HG03342 (cell line): Measurements from ENCODE around the gene TSPYL4.

ENCODE experiments used
- ATAC-seq: cut with Tn5 transposase; IDR thresholded peaks from one replicate; pipeline ENCODE4 v1.9.1; 2021; ENCODE audit warnings: mild to moderate bottlenecking, moderate library complexity; ENCODE audit not compliant: unreplicated experiment

TSPYL4 gene

DNA sequence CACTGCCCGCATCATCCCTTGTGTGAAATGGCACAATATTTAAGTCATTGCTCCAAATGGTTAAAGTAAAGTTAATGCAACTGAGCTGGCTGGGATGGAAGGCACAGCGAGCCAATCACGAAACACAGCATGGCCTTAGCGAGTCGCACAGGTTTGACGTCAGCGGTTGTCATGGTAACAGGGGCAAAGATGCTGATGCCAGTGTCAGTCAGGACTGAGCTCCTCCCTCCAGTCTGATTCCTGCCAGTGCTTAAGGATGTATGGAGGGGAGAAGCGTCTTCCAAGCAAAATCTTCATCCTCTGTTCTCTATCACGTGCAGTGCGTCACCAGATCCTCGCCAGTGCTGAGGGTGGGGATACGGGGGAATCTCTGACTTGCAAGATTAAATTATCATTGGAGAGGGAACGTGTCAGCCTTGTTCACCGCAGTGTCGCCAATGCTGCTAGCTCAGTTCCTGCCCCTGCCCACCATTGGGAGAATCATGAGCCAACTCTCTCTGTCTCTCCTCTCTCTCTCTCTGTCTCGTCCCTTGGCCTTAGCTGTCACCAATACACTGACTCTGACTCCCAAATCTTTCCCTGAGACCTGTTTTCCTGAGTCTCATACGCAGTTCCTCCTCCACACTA, 24.5 kb downstream of the TSPYL4 start:
- ATAC-seq: no peak

DNA sequence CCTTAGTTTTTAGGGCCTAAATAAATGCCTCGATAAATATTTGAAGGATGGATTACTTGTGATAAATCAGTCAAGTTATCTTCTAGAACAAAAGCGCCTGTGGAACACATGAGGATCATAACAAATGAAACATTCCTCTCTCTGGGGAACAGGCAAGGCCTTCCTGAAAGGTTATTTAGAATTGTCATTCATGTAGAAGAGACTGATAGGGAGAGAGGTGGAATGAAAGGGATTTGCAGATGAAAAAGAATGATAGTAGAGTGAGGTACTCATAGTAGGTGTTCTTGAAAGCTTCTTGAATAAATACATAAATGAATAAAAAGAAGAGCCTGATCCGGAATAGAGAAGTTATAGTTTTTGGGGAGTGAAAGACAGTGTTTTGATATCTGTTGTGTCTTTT, 30.5 kb downstream of the TSPYL4 start:
- no peak for ATAC-seq

DNA sequence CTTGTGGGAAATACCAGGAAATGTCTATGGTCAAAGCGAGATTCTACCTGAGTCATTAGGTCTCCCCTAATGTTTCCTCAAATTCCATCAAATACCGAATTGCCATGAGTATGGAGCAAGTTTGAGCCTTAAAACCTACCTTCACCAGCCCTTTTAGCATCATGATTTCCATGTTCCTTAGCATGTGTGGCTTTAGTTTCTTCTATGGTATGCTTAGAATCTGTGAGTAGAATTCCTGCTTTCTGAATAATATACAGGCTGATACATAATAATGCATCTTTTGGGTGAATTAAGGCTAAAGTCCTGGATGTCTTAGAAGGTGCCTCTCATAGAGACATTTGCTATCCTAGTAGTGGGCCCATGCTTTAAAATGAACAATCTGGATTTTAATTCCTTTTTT, 32.0 kb downstream of the TSPYL4 start:
- no peak for ATAC-seq

DNA sequence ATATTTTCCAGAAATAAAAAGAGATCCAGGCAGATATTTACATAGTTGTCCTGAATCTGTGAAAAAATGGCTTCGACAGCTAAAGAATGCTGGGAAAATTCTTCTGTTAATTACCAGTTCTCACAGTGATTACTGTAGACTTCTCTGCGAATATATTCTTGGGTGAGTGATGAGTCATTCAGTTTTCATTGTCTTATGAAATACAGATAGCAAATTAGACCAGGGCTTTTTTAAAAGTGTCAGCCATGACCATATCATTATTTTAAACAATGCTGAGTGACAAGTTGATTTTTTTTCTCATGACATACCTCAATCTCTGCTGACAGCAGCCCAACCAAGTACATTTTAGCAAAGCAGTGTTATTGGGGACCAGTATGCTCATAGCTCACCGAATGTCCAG, 32.8 kb downstream of the TSPYL4 start:
- ATAC-seq: no peak

DNA sequence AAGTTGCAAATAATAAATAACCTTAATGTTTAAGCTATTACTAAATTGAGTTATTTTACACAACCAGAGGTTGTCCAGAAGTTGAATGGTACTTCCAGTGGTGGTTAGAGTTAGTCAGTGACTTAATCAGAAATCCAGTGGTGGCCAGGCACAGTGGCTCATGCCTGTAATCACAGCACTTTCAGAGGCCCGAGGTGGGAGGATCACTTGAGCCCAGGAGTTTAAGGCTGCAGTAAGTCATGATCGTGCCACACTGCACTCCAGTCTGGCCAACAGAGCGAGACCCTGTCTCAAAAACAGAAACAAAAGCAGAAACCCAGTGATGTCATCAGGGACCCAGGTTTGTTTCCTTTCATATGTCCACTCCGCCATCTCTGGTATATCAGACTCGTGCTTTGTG, 35.0 kb downstream of the TSPYL4 start:
- no peak for ATAC-seq

DNA sequence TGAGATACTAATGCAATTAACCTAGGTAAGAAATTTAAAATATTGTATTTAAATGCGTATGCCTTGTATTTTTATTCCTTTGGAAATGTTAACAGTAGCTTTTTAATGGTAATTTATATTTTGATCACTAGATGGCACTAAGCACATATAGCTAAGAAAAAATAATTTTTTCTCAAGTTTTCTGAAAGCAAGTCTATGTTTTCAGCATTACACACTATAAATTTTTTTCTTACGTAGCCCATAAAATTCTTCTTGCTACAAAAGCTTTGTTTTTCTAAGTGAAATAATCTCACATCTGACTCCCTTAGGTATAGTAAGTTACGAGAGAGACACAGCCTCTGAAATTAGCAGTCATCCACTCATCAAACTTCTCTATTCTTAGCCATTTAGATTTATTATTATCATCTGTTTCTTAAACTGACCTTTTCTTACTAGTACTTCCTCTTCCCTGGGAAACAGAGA, 35.7 kb downstream of the TSPYL4 start:
- ATAC-seq: no peak

DNA sequence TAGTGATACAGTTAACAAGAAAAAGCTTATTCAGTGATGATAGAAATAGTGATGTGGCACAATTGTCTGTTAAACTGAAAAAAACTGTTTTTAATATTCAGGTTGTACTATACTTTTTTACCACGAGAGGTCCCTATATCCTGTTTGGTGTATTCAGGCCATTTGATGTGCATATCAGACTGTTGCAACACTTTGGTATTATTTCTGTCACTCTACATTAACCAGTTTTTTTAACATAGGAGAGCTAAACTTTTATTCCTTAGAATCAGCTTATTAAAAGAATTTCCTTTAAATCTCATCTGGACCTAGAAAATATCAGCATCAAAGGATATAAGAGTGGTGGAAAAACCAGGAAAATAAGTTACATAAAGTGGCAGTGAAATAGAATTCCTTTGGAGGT, 36.8 kb downstream of the TSPYL4 start:
- ATAC-seq: peak; percentile 74

DNA sequence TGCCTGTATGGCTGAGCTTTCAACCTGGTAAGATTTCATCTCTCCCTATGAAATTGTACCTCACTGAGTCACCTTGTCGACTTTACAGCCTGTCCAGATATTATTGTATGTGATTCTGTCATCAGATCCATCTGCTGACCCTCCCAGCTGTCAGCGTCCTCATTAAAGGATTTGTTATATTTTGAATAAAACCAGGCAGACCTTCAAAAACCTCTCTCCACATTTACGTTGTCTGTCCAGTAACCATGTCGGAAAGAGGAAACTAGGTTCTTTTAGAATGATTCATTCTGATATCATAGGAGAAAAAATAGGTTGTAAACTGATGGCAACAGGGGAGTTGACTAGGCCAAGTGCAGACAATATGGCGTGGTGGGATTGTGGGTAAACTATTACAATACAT, 38.5 kb downstream of the TSPYL4 start:
- ATAC-seq: no peak

DNA sequence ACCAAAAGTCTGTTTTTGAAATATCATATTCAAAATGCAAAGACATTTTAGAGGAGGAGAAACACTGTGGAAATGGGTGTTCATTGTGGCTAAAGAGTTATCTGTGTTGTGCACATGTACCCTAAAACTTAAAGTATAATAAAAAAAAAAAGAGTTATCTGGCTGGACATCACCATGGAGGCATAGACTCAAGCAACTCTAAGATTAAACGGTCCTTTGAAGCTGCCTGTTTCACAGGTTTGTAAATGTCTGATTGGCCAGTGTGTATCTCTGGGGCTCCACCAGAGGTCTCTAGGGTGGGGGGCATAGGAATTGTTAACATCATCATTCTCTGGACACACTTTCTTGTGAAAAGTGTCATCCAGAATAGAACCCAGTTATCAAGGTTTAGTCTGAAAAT, 39.2 kb downstream of the TSPYL4 start:
- no peak for ATAC-seq

DNA sequence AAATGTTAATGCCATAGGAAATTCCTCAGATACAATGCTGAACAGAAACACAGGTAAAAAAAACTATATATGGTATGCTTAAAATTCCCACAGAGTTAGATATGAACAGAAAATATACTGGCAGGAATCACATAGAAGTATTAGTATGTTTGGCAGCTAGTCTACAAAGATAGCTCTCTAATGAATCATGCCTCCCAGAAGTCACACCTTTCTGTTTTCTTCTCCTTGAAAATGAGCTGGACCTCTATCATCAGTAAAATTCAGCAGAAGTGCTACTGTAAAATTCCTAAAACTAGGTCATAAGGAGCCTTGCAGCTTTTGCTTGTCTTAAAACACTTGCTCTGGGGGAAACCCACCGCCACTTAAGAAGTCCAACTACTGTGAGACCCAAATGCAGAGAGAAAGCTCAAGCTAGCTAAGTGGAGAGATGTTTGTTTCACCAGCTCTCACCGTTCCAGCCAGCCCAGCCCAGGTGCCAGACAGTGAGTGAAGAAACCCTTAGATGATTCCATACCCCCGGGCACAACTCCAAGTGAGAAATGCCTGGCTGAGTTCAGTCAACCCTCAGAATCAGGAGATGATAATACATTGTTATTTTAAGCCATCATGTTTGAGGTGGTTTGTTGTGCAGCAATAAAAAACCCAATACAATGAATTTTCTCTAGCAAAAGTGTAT, 43.0 kb downstream of the TSPYL4 start:
- ATAC-seq: no peak

DNA sequence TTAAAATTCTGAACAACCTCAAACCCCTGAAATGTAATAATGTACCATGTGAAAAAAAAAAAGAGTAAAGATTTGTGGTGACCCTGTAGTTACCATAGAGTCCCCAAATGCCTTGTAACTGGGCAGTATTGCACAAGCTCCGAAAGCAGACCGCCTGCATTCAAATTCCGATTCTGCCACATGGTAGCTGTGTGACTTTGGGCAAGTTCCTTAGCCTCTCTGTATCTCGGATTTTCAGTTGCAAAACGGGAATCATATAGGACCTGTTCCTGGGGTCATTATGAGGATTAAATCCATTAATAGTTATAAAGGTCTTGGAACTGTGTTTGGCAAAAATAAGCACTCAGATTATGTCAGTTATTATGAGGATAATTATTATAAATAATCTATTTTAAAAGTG, 43.6 kb downstream of the TSPYL4 start:
- ATAC-seq: no peak

DNA sequence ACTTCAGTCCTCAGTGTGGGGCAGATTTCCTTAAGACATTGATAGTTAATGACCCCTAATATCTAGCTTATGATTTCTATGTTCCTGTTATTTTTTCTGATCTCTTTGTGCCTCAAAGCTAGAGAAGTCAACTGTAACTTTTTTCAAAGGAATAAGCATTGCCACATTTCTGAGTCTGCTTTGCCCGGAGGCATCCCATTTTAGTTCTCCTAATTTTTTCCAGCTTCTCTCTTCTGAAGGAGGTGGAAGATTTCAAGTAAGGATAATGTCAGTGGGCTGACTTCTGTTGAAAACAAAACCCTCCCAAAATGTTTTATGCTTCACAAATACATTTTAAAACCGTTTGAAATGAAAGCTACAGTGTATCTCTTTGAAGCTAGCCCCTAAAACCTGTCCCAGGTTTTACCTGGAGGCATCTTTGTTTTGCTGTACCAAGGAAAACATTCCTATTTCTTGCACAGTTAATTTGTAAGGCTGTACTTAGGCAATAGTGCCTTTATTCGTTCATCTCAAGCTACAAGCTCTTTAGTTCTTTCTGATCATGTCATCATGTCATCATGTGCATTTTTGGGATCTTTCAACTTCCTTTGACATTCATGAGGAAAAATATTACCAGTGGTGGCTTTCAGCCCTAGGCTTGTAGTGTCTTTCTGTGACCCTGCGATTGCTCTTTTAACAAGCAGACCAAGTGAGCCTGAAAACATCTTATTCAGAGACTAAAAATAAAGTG, 45.7 kb downstream of the TSPYL4 start:
- no peak for ATAC-seq

DNA sequence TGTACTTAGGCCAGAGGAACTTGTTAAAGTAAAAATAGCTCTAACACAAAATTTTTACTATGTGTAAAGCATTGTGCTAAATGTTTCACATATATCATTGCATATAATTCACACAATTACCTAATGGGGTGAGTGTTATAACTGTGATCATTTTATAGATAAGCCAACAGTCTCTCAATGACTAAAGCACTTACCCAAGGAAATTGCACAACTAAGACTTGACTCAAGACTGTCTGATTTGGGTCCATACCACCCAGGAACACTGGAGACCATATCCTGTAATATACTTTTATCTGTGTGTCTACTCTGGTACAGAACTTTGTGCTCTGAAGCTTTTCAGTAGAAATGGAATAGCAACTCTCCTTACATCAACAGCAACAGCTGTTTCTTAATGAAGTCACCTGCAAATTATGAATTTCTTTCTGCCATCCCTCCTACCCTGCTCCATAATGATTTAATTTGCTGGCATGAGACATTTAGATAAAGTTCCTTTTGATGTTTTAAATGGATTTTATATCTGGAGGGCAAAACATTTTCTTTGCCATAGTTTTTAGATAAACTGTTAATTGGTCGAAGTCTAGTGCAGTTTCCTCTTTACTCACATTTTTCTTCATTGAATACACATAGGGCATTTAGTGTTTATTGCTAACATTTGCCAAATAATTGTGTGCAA, 47.5 kb downstream of the TSPYL4 start:
- no peak for ATAC-seq

DNA sequence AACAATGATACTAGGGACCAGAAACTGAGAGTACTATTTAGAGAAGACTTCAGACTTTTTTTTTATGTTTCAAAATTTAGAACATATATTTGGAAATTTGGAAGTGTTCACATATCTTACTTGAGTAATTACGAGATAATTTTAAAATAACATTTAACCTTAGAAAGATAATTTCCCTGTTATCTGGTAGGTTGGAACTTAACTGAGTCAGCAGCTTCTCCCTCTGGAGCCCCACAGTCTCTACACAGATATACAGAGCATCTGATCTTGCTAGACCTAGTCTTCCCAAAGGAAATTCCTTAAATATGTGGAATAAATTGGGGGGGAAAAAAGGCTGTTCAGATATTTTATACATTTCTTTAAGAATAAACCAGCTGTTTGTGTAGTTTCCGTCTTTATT, 48.6 kb downstream of the TSPYL4 start:
- ATAC-seq: no peak

DNA sequence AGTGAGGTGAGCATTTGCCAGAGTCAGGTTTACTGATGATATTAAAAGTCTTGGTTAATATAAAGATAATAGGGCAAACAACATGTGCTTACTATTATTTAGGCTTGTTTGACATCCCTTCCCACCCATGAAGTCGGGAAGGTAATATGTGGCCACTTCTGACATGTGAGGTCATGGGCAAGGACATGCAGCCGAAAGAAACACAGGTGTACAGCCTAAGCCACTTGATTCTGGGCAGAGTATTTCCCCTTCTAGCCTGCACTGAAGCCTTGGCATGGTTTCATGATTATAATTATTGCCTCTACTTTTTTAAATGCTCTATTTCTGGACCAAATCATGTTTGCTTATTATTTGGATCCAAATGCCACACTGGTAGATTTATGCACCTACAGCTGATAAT, 52.3 kb downstream of the TSPYL4 start:
- no peak for ATAC-seq

DNA sequence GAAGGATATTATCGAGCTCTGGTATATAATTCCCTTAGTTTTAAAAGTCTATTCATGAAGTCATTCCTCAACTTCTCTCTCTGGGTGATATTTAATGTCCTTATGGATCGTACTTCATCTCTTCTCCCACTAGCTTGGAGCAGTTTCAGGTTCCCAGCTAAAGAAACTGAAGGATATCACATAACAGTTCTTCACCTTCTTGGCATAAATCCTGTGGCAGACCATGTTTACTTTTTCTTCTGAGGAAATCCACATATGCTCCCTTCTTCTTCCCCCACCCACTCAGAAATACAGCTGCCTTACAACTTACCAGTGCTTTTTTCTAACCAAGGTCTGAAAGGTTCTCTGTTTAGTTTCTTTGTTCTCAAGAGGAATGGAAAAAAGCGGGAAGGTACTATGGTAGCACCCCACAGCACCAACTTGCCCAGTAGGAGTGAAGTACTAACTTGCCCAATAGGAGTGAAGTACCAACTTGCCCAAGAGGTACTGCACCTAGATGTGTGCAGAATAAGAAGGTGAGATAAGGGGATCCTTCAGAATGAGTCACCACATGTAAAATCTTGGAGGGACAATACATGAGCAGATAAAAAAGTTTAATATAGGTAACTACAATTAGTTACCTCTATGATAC, 53.1 kb downstream of the TSPYL4 start:
- no peak for ATAC-seq
